GM12878 (cell line): ENCODE results near the gene NLGN4X. TPM values are rescaled to one million over a fixed set of nuclear protein-coding genes. Genes with fewer than 3 reads are reported as not detected.

Source experiments
- ATAC-seq: fragments of 200-7000 bp; cut with Tn5 transposase; 3 replicates; pipeline ENCODE4 v1.9.1; 2020; ENCODE audit warnings: mild to moderate bottlenecking, moderate library complexity
- BruUV-seq: library from RNA; stranded (reverse); fragments of 400-500 nt; replicated peaks from 2 replicates; lab custom pipeline; 2021; lab: Mats Ljungman, UMichigan
- CTCF ChIA-PET: fragments of 300-600 bp; sonication (Branson Sonifier 250); formaldehyde crosslinking; extraction: SDS; loops from one replicate; lab custom pipeline; 2021; ENCODE audit warnings: inconsistent platforms; lab: Yijun Ruan, JAX
- POLR2A ChIA-PET: fragments of 350-600 bp; formaldehyde crosslinking; extraction: SDS; loops from one replicate; lab custom pipeline; 2021; ENCODE audit warnings: inconsistent platforms; lab: Charles Lee
- RAD21 ChIA-PET: fragments of 300-600 bp; sonication (Branson Sonifier 250); formaldehyde crosslinking; loops from one replicate; lab custom pipeline; 2023; ENCODE audit warnings: antibody characterized with exemption; ENCODE audit not compliant: unreplicated experiment; lab: Charles Lee
- SMC1A ChIA-PET: fragments of 300-600 bp; sonication (Branson Sonifier 250); formaldehyde crosslinking; loops from one replicate; lab custom pipeline; 2023; ENCODE audit not compliant: unreplicated experiment, uncharacterized antibody; lab: Charles Lee
- DNase-seq: peaks from one replicate; pipeline ENCODE4 v3.0.0-alpha.2; 2011; ENCODE audit warnings: low read depth, low spot score
- FAIRE-seq: peaks from 3 replicates; lab custom pipeline; 2011; peaks lifted over from hg19 to GRCh38; lab: Jason Lieb, UNC
- H2AFZ ChIP-seq: 2 replicates; pipeline ENCODE4 v1.6.0; 2011; ENCODE audit warnings: low read depth, low read length, control low read depth; ENCODE audit not compliant: control insufficient read depth
- H3K27ac ChIP-seq: 2 replicates; pipeline ENCODE4 v1.5.1; 2011; ENCODE audit warnings: control low read depth; ENCODE audit not compliant: control insufficient read depth, insufficient read depth
- H3K27me3 ChIP-seq, 2 experiments: replicated peaks in 1 of 2; 2 replicates each; pipeline versions ENCODE4 v1.6.0 to v1.6.1; 2011; ENCODE audit warnings: low read length in 1 of 2; ENCODE audit not compliant: control insufficient read depth in 2 of 2, insufficient read depth in 2 of 2
- H3K36me3 ChIP-seq, 2 experiments: 2 replicates each; pipeline ENCODE4 v1.5.1; 2011; ENCODE audit warnings: low read length in 1 of 2; ENCODE audit not compliant: control insufficient read depth in 2 of 2, insufficient read depth in 2 of 2
- H3K4me1 ChIP-seq: 2 replicates; pipeline ENCODE4 v1.6.1; 2011; ENCODE audit warnings: mild to moderate bottlenecking, low read length, moderate library complexity, mixed read lengths; ENCODE audit not compliant: control insufficient read depth, insufficient read depth
- H3K4me2 ChIP-seq: 2 replicates; pipeline ENCODE4 v1.6.0; 2011; ENCODE audit warnings: control low read depth; ENCODE audit not compliant: control insufficient read depth, insufficient read depth
- H3K4me3 ChIP-seq: fragments of 200-600 bp; sonication (generic); 2 replicates; pipeline ENCODE4 v1.5.1; 2016
- H3K79me2 ChIP-seq: 2 replicates; pipeline ENCODE4 v1.6.0; 2011; ENCODE audit warnings: low read length; ENCODE audit not compliant: control insufficient read depth, insufficient read depth
- H3K9ac ChIP-seq: 2 replicates; pipeline ENCODE4 v1.8.0; 2011; ENCODE audit warnings: low read length, control low read depth, mixed read lengths; ENCODE audit not compliant: control insufficient read depth, insufficient read depth
- H3K9me3 ChIP-seq: replicated peaks from 3 replicates; pipeline ENCODE4 v1.5.1; 2011; ENCODE audit warnings: mild to moderate bottlenecking, low read length; ENCODE audit not compliant: control insufficient read depth, insufficient read depth
- H4K20me1 ChIP-seq: 2 replicates; pipeline ENCODE4 v1.6.0; 2011; ENCODE audit not compliant: control insufficient read depth, insufficient read depth
- BCL11A ChIP-seq: IDR thresholded peaks from 2 replicates; pipeline ENCODE4 v1.6.1; 2011; ENCODE audit warnings: low read depth, low read length
- CEBPZ ChIP-seq: fragments of 150-350 bp; IDR thresholded peaks from 2 replicates; pipeline ENCODE4 v1.6.1; 2016; ENCODE audit warnings: low read depth, low read length
- CHD2 ChIP-seq: IDR thresholded peaks from 2 replicates; pipeline ENCODE4 v1.6.1; 2011; ENCODE audit warnings: low read depth, low read length, improper control_type of control experiment, borderline replicate concordance
- CHD4 ChIP-seq: fragments of 200-600 bp; sonication (generic); IDR thresholded peaks from 2 replicates; pipeline ENCODE4 v1.6.1; 2016; ENCODE audit warnings: mild to moderate bottlenecking
- ESRRA ChIP-seq: IDR thresholded peaks from 2 replicates; pipeline ENCODE4 v1.6.1; 2012; ENCODE audit warnings: mild to moderate bottlenecking, low read length, improper control_type of control experiment
- HCFC1 ChIP-seq: fragments of 150-350 bp; IDR thresholded peaks from 2 replicates; pipeline ENCODE4 v1.6.1; 2014; ENCODE audit warnings: low read length
- IRF5 ChIP-seq: fragments of 450-650 bp; IDR thresholded peaks from 2 replicates; pipeline ENCODE4 v1.6.1; 2017; ENCODE audit warnings: borderline replicate concordance
- MEF2A ChIP-seq: IDR thresholded peaks from 2 replicates; pipeline ENCODE4 v1.6.1; 2011; ENCODE audit warnings: low read depth, mild to moderate bottlenecking, low read length, moderate library complexity; ENCODE audit not compliant: insufficient read depth
- MTA3 ChIP-seq: IDR thresholded peaks from 2 replicates; pipeline ENCODE4 v1.6.1; 2012; ENCODE audit warnings: low read length, inconsistent platforms, borderline replicate concordance
- MYB ChIP-seq: fragments of 150-350 bp; IDR thresholded peaks from 2 replicates; pipeline ENCODE4 v1.6.1; 2014; ENCODE audit warnings: mild to moderate bottlenecking, low read depth, low read length, borderline replicate concordance
- NFIC ChIP-seq: IDR thresholded peaks from 2 replicates; pipeline ENCODE4 v1.6.1; 2012; ENCODE audit warnings: low read depth, mild to moderate bottlenecking, inconsistent platforms, low read length, moderate library complexity
- NR2C1 ChIP-seq: fragments of 450-650 bp; IDR thresholded peaks from 2 replicates; pipeline ENCODE4 v1.6.1; 2017; ENCODE audit warnings: antibody characterized with exemption, mild to moderate bottlenecking, moderate library complexity
- SMC3 ChIP-seq: IDR thresholded peaks from 2 replicates; pipeline ENCODE4 v1.6.1; 2011; ENCODE audit warnings: low read length, improper control_type of control experiment, borderline replicate concordance
- SUPT20H ChIP-seq: IDR thresholded peaks from 2 replicates; pipeline ENCODE4 v1.6.1; 2011; ENCODE audit warnings: low read depth, mild to moderate bottlenecking, low read length, moderate library complexity, borderline replicate concordance; ENCODE audit not compliant: control insufficient read depth
- USF1 ChIP-seq: IDR thresholded peaks from 2 replicates; pipeline ENCODE4 v1.6.1; 2011; ENCODE audit warnings: borderline replicate concordance, low read depth, mild to moderate bottlenecking, moderate library complexity, mixed read lengths, low read length; ENCODE audit not compliant: insufficient read depth; ENCODE audit errors: extremely low read length
- WGBS: methylation state at CpG from one replicate; pipeline ENCODE4 v1.1.6; 2016; ENCODE audit warnings: low lambda C conversion rate; ENCODE audit not compliant: insufficient replicate concordance, insufficient coverage; ENCODE audit errors: missing lambda C conversion rate; 5-methylcytosine and 5-hydroxymethylcytosine counted together
- in situ Hi-C: fragments of 300-500 bp; cut with MboI; formaldehyde crosslinking; loops from 9 replicates; pipeline ENCODE4 v1.14.3; 2018; ENCODE audit warnings: mixed read lengths
- intact Hi-C: fragments of 100-400 bp; cut with micrococcal nuclease; formaldehyde crosslinking; loops from one replicate; pipeline ENCODE4 v1.14.2; 2022; ENCODE audit not compliant: unreplicated experiment
- polyA plus RNA-seq, 11 experiments: library from polyadenylated mRNA; depleted of rRNA in 4 of 11; unstranded in 6 of 11; stranded (reverse) in 5 of 11; fragments of >200 nt; fragmentation: Nextera tagmentation in 4 of 11; fragmentation: Illumina TruSeq in 1 of 11; extraction: Ambion mirVana in 4 of 11; extraction: Trizol in 1 of 11; gene quantifications; 1 replicate in 1 of 11; 2 replicates in 10 of 11; pipeline versions ENCODE4 v1.2.1 to v1.2.3, GENCODE V29; 2011 to 2016; ENCODE audit warnings: inconsistent platforms in 2 of 11, missing spikeins in 2 of 11, low read depth in 1 of 11
- total RNA-seq, 4 experiments: library from RNA; depleted of rRNA in 3 of 4; stranded (reverse); fragments of >200 nt in 3 of 4; fragmentation: Illumina TruSeq in 1 of 4; extraction: Trizol in 1 of 4; gene quantifications; 2 replicates each; pipeline versions ENCODE4 v1.2.1 to v1.2.3, GENCODE V29; 2013 to 2021

Gene NLGN4X
- total and polyA plus RNA-seq, 10 of the 15 experiments (the other 5 are each of a cell fraction or from before 2014, with no cell fraction given), result 0.02 to 1.5 (median 0.09) TPM; not detected in 2

GRCh38 chrX:6225288-6225910 lies 3.3 kb downstream of the NLGN4X start:
- Histone ChIP-seq H3K4me1 (no peaks in the 10 kb centered on the region), H3K9ac (no peak overlapping the region), H2AFZ (no peak overlapping the region), H3K27ac (no peak overlapping the region), H3K4me3 (no peak overlapping the region), H3K36me3 (no peaks in the 10 kb centered on the region), H4K20me1 (no peaks in the 10 kb centered on the region), H3K79me2 (no peaks in the 10 kb centered on the region), H3K9me3 (no peaks in the 10 kb centered on the region), H3K4me2 (no peak overlapping the region)
- no peak for FAIRE-seq
- SMC1A ChIA-PET, result no interaction called here
- no TSS peak for BruUV-seq
- in situ Hi-C loops, result no loop called here
- CTCF ChIA-PET, result no interaction called here
- ATAC-seq, result no peak
- DNase-seq, result no peak
- RAD21 ChIA-PET, result interaction anchor here (0.6 to 1.2 kb wide), 6 partner anchors 40 to 1714 kb away, joined by 3 to 4 read pairs (median 3); no protein-coding TSS in a partner anchor
- 8% methylated on average over 17 of the region's 17 CpGs for WGBS
- TF ChIP-seq CHD2, result no peak
- TF ChIP-seq NR2C1, result no peak
- no peak for TF ChIP-seq HCFC1
- no peak for TF ChIP-seq MTA3
- TF ChIP-seq MYB, result no peak
- TF ChIP-seq ESRRA, result no peak
- TF ChIP-seq MEF2A, result no peak
- no peak for TF ChIP-seq IRF5
- no peak for TF ChIP-seq SMC3
- no peak for TF ChIP-seq CEBPZ
- TF ChIP-seq NFIC, result no peak
- TF ChIP-seq SUPT20H, result no peak
- no peak for TF ChIP-seq BCL11A
- TF ChIP-seq CHD4, result no peak
- TF ChIP-seq USF1, result no peak
- TF ChIP-seq, all 136 proteins: peak for 0
- H3K27me3 ChIP-seq, result peaks cover 0 to 4% of the 10 kb centered on the region in 2 experiments; a peak in 2 of 4 replicates
- POLR2A ChIA-PET, result interaction anchor here (0.7 kb wide), 1 partner anchor 1675 kb away, joined by 4 read pairs; no protein-coding TSS in a partner anchor
- intact Hi-C loops, result no loop called here
